ENCODE results near the gene MGAT3. TPM values are rescaled to one million over a fixed set of nuclear protein-coding genes. Genes with fewer than 3 reads are reported as not detected.

The MGAT3 gene
- total RNA-seq, 1 experiment from 2014 or later: 5.0 TPM

- Histone ChIP-seq H2BK20ac (ENCODE audit: low read depth, low read length, poor library complexity, severe bottlenecking) (no peak overlapping the region), H3K14ac (ENCODE audit: insufficient read depth, low read length) (no peak overlapping the region), H4K20me1 (ENCODE audit: control insufficient read depth, insufficient read depth, insufficient read length) (no peaks in the 10 kb centered on the region), H4K8ac (replicated peaks; ENCODE audit: insufficient read length, low read depth, low read length) (no peak overlapping the region), H3K4me1 (ENCODE audit: insufficient read depth, low read length) (no peaks in the 10 kb centered on the region; the same call in 1 of the 2 replicates), H4K91ac (ENCODE audit: insufficient read length, low read depth, low read length) (no peak overlapping the region), H3K4ac (ENCODE audit: low read depth, low read length) (no peak overlapping the region), H3K27me3 (ENCODE audit: insufficient read depth, low read length) (no peaks in the 10 kb centered on the region), H2BK12ac (ENCODE audit: insufficient read length, low read depth, low read length) (no peak overlapping the region), H3K79me2 (ENCODE audit: insufficient read depth, low read length) (no peaks in the 10 kb centered on the region), H3K56ac (ENCODE audit: insufficient read length, low read depth, low read length) (no peak overlapping the region), H3K79me1 (ENCODE audit: insufficient read depth, low read depth, low read length, poor library complexity, severe bottlenecking) (no peaks in the 10 kb centered on the region), H2BK5ac (ENCODE audit: insufficient read length, low read length) (no peak overlapping the region), H3K18ac (ENCODE audit: insufficient read length, low read depth, low read length) (no peak overlapping the region), H3K9ac (ENCODE audit: extremely low read depth, insufficient read length, low read length) (no peak overlapping the region), H2AFZ (ENCODE audit: low read length) (no peak overlapping the region), H3K9me3 (ENCODE audit: control insufficient read depth, low read depth, low read length) (no peaks in the 10 kb centered on the region), H3T11ph (ENCODE audit: low read length) (no peak overlapping the region), H2AK5ac (ENCODE audit: insufficient read length, low read length) (no peak overlapping the region), H3K23me2 (ENCODE audit: insufficient read length, low read depth, low read length, poor library complexity, severe bottlenecking) (peaks cover 5% of the 10 kb centered on the region), H2BK15ac (ENCODE audit: low read depth, low read length) (no peak overlapping the region), H3K27ac (ENCODE audit: insufficient read length, low read depth, low read length) (no peak overlapping the region), H3K4me2 (ENCODE audit: insufficient read depth, insufficient read length, low read length) (no peak overlapping the region), H4K5ac (ENCODE audit: insufficient read length, low read depth, low read length) (no peak overlapping the region), H3K23ac (ENCODE audit: insufficient read length, low read depth, low read length) (no peak overlapping the region), H2BK120ac (ENCODE audit: low read depth, low read length, poor library complexity, severe bottlenecking) (no peak overlapping the region)
- H3K4me3 Mint-ChIP-seq: no peak overlapping the region
- no peak for DNase-seq
- H3K4me1 Mint-ChIP-seq: peaks cover 4 to 37% of the 10 kb centered on the region in 2 experiments
- no peak overlapping the region for H3K27ac Mint-ChIP-seq
- H3K27me3 Mint-ChIP-seq (ENCODE audit: low read depth): peaks cover 20% of the 10 kb centered on the region
- no peak for TF ChIP-seq CTCF (conservative IDR thresholded peaks at IDR 0.05)
- no peaks in the 10 kb centered on the region for H3K9me3 Mint-ChIP-seq
- no CpG with 5 or more reads among the region's 8 CpGs for WGBS (ENCODE audit: extremely low coverage, insufficient read length, low lambda C conversion rate)
- H3K36me3 Mint-ChIP-seq (ENCODE audit: insufficient read depth in 1 of 3, low read depth in 3 of 3): peaks cover 2 to 9% (median 6%) of the 10 kb centered on the region in 3 experiments; a peak in 4 of 7 replicates
Observed at GRCh38 chr22:39435616-39436015, 21.2 kb upstream of the MGAT3 start.

All from H9 (cell line).